GM10266 (cell line): ENCODE data around the gene P2RY8.
"Not testable (repeated sequence)": the region's sequence is repeated elsewhere in the genome, so short reads cannot be mapped to it uniquely, and the experiment has no call there.

Source experiments
- DNase-seq: peaks from one replicate; pipeline ENCODE4 v3.0.0; 2012; ENCODE audit errors: extremely low spot score
- CTCF ChIP-seq: IDR thresholded peaks from 2 replicates; pipeline ENCODE4 v1.5.1; 2012; ENCODE audit warnings: mild to moderate bottlenecking, low read depth; ENCODE audit not compliant: control insufficient read depth, insufficient read depth; ENCODE audit errors: missing control alignments

P2RY8 gene

DNA sequence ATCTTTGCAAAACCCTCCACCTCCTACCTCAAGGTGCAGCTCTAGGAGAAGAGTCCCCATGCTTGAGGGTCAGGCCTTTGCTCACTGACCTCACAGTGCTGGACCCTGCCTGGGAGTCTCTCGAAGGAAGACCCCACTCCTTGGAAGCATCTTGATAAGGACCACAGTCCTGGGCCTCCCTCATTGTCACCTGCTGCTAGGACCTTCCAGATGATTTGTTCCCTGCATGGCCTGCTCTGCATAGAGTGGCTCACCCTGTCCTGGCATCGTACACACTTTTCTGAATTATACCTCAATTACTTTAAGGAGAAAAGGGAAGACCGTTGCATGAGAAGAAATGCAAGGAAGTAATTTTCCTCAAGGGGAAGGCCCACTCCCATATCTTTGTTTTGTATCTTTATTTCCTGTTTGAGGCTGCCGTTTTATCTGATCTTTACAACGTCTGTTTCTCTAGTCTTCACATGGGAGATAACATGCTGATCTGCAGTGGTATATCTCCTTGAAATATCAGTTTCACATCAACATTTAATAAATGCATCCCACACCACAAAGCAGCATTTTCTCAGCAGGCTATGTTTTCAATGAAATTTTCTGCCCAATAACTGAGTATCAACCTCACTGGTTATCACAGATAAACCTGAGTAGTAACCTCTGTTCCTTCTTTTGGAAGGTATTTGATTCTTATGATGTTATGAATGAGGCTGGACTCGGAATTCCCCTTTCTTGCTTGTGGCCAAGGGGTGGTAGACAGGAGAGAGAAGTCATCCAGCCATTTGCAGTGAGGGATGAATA, 39.4 kb upstream of the P2RY8 start:
- no peak for TF ChIP-seq CTCF
- no peak for DNase-seq

GRCh38 chrX:1574181-1574580, 37.2 kb upstream of the P2RY8 start:
- not testable (repeated sequence) for DNase-seq

GRCh38 chrX:1564750-1565683, 28.0 kb upstream of the P2RY8 start:
- no peak for DNase-seq
- TF ChIP-seq CTCF: no peak

DNA sequence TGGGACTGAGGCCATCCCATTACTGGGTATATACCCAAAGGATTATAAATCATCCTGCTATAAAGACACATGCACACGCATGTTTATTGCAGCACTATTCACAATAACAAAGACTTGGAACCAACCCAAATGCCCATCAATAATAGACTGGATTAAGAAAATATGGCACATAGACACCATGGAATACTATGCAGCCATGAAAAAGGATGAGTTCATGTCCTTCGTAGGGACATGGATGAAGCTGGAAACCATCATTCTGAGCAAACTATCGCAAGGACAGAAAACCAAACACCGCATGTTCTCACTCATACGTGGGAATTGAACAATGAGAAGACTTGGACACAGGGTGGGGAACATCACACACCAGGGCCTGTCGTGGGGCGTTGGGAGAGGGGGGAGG, 27.1 kb upstream of the P2RY8 start:
- DNase-seq: not testable (repeated sequence)

DNA sequence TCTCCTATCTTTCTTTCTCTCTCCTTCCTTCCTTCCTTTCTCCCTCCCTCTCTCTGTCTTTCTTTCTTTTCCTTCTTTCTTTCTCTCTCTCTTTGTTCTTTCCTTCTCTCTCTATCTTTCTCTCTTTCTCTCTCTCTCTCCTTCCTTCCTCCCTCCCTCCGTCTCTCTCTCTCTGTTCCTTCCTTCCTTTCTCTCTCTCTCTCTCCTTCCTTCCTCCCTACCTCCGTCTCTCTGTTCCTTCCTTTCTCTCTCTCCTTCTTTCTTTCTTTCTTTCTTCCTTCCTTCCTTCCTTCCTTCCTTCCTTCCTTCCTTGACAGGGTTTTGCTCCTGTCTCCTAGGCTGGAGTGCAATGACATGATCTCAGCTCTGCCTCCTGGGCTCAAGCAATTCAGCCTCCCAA, 24.2 kb upstream of the P2RY8 start:
- TF ChIP-seq CTCF: no peak
- no peak for DNase-seq

GRCh38 chrX:1558761-1559468, 21.9 kb upstream of the P2RY8 start:
- no peak for TF ChIP-seq CTCF
- no peak for DNase-seq

DNA sequence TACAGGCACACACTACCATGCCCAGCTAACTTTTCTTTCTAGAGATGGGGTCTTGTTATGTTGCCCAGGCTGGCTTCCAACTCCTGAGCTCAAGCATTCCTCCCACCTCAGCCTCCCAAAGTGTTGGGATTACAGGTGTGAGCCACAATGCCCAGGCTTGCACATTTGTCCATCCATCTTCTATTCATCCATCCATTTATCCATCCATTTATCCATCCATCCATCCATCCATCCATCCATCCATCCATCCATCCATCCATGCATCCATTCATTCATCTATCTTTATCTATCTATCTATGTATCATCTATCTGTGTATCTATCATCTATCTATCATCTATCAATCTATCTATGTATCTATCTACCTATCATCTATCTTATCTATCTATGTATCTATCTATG, 20.5 kb upstream of the P2RY8 start:
- not testable (repeated sequence) for DNase-seq

GRCh38 chrX:1555370-1555769, 18.4 kb upstream of the P2RY8 start:
- DNase-seq: no peak
- no peak for TF ChIP-seq CTCF
